ENCODE data around the gene TCOF1. TPM values are rescaled to one million over a fixed set of nuclear protein-coding genes. Genes with fewer than 3 reads are reported as not detected.
"Not testable (repeated sequence)": the region's sequence is repeated elsewhere in the genome, so short reads cannot be mapped to it uniquely, and the experiment has no call there.

The TCOF1 gene
- total RNA-seq, 1 donor from 2014 or later = 47.5 TPM

DNA sequence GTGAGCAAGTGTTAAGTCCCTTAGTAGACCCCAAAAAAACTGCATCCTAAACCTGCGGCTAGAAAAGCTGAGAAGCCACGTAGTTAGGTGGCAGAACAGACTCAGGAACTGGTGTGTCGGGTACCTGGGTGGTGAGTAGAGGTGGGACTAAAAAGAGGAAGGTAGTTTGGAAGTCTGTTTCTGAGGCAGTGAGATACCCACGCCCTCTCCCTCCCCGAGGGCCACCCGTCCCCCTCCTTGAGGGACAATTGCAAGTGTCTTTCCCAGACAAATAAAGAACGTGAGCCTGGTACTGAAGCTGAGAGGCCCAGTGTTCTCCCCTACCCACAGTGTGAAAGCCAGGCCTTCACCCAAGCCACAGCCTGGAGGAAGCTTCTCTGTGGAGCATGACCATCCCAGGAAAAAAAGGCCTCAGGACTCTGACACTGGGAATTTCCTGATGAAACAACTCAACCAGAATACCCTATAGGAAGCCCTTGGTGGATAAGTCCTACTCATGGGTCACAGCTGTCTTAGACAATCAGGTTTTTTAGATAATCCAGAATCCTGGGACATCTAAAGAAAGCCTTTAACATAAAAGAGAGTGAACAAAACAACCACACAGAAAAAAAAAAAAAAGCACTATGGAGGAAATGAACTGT lies 62.3 kb downstream of the TCOF1 start:
- Histone ChIP-seq H3K27me3 (ENCODE audit: insufficient read depth, low read length) (no peaks in the 10 kb centered on the region), H2AFZ (ENCODE audit: low read depth, low read length) (peak overlapping the region; percentile 71), H3K79me2 (ENCODE audit: insufficient read depth, low read length) (no peaks in the 10 kb centered on the region), H3K9me3 (ENCODE audit: insufficient read depth, low read depth, low read length) (no peaks in the 10 kb centered on the region), H3K27ac (ENCODE audit: low read depth, low read length) (no peak overlapping the region), H3K36me3 (ENCODE audit: insufficient read depth, low read length) (no peaks in the 10 kb centered on the region), H3K4me2 (ENCODE audit: low read length) (no peak overlapping the region), H3K4me3 (ENCODE audit: insufficient read depth, low read depth, low read length) (no peak overlapping the region), H3K4me1 (ENCODE audit: insufficient read depth, low read length) (no peaks in the 10 kb centered on the region), H4K20me1 (ENCODE audit: insufficient read depth, low read length) (no peaks in the 10 kb centered on the region), H3K9ac (ENCODE audit: low read length) (no peak overlapping the region)
- no peak for TF ChIP-seq EZH2 (IDR thresholded peaks at IDR 0.05; ENCODE audit: insufficient read depth, low read length)
- TF ChIP-seq, protein P1, sequence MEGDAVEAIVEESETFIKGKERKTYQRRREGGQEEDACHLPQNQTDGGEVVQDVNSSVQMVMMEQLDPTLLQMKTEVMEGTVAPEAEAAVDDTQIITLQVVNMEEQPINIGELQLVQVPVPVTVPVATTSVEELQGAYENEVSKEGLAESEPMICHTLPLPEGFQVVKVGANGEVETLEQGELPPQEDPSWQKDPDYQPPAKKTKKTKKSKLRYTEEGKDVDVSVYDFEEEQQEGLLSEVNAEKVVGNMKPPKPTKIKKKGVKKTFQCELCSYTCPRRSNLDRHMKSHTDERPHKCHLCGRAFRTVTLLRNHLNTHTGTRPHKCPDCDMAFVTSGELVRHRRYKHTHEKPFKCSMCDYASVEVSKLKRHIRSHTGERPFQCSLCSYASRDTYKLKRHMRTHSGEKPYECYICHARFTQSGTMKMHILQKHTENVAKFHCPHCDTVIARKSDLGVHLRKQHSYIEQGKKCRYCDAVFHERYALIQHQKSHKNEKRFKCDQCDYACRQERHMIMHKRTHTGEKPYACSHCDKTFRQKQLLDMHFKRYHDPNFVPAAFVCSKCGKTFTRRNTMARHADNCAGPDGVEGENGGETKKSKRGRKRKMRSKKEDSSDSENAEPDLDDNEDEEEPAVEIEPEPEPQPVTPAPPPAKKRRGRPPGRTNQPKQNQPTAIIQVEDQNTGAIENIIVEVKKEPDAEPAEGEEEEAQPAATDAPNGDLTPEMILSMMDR (IDR thresholded peaks at IDR 0.05; ENCODE audit: insufficient read depth, low read depth, low read length) = no peak
- Mint-ChIP-seq H3K4me1 (ENCODE audit: low read depth, unreplicated experiment) (no peaks in the 10 kb centered on the region), H3K4me3 (ENCODE audit: unreplicated experiment) (no peak overlapping the region), H3K36me3 (ENCODE audit: low read depth, unreplicated experiment) (no peaks in the 10 kb centered on the region), H3K9me3 (ENCODE audit: unreplicated experiment) (no peaks in the 10 kb centered on the region), H3K27ac (ENCODE audit: unreplicated experiment) (no peak overlapping the region), H3K27me3 (ENCODE audit: low read depth, unreplicated experiment) (peaks cover 6% of the 10 kb centered on the region)
- FAIRE-seq = no peak
- DNase-seq (ENCODE audit: low read depth) = no peak

DNA sequence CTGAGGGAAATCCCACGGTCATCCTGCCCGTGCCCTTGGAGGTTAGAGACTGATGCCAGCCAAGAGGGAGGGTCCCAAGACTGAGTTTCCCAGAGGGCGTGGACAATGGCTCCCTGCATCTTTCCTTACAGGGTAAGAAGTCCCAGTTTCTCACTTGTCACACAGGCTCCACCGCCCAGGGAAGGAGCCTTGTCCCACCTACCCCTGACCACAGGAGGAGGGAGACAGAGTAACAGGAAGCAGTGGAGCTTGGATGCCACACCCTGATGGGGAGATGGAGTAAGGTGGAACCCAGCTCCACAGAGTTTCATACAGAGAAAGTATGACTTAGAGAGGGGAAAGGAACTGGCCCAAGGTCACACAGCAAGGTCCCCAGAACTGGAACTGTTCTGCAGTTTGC lies 64.6 kb downstream of the TCOF1 start:
- Histone ChIP-seq H3K27me3 (ENCODE audit: insufficient read depth, low read length) (no peaks in the 10 kb centered on the region), H4K20me1 (ENCODE audit: insufficient read depth, low read length) (no peaks in the 10 kb centered on the region), H3K9me3 (ENCODE audit: insufficient read depth, low read depth, low read length) (no peaks in the 10 kb centered on the region), H3K4me2 (ENCODE audit: low read length) (no peak overlapping the region), H2AFZ (ENCODE audit: low read depth, low read length) (no peak overlapping the region), H3K4me3 (ENCODE audit: insufficient read depth, low read depth, low read length) (no peak overlapping the region), H3K9ac (ENCODE audit: low read length) (no peak overlapping the region), H3K79me2 (ENCODE audit: insufficient read depth, low read length) (no peaks in the 10 kb centered on the region), H3K4me1 (ENCODE audit: insufficient read depth, low read length) (no peaks in the 10 kb centered on the region), H3K27ac (ENCODE audit: low read depth, low read length) (no peak overlapping the region), H3K36me3 (ENCODE audit: insufficient read depth, low read length) (no peaks in the 10 kb centered on the region)
- TF ChIP-seq, protein P1 (IDR thresholded peaks at IDR 0.05; ENCODE audit: insufficient read depth, low read depth, low read length) = no peak
- no peak for TF ChIP-seq EZH2 (IDR thresholded peaks at IDR 0.05; ENCODE audit: insufficient read depth, low read length)
- DNase-seq (ENCODE audit: low read depth) = no peak
- Mint-ChIP-seq H3K36me3 (ENCODE audit: low read depth, unreplicated experiment) (no peaks in the 10 kb centered on the region), H3K27ac (ENCODE audit: unreplicated experiment) (no peak overlapping the region), H3K27me3 (ENCODE audit: low read depth, unreplicated experiment) (peaks cover 9% of the 10 kb centered on the region), H3K4me1 (ENCODE audit: low read depth, unreplicated experiment) (no peaks in the 10 kb centered on the region), H3K9me3 (ENCODE audit: unreplicated experiment) (no peaks in the 10 kb centered on the region), H3K4me3 (ENCODE audit: unreplicated experiment) (no peak overlapping the region)
- no peak for FAIRE-seq

DNA sequence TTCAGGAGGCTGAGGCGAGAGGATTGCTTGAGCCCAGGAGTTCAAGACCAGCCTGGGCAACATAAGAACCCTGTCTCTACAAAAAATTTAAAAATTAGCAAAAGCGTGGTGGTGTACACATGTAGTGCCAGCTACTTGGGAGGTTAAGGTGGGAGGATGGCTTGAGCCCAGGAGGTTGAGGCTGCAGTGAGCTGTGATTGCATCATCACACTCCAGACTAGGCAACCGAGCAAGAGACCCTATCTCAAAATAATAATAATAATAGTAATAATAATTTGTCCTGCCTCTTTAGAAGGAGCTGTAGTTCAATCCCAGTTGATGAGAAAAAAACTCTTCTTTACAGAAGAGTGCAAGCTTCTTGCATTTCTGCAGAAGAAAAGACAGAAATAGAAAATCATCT lies 65.3 kb downstream of the TCOF1 start:
- Histone ChIP-seq H3K36me3 (ENCODE audit: insufficient read depth, low read length) (no peaks in the 10 kb centered on the region), H4K20me1 (ENCODE audit: insufficient read depth, low read length) (no peaks in the 10 kb centered on the region), H3K9me3 (ENCODE audit: insufficient read depth, low read depth, low read length) (no peaks in the 10 kb centered on the region), H3K27ac (ENCODE audit: low read depth, low read length) (no peak overlapping the region), H3K27me3 (ENCODE audit: insufficient read depth, low read length) (no peaks in the 10 kb centered on the region), H3K4me3 (ENCODE audit: insufficient read depth, low read depth, low read length) (no peak overlapping the region), H3K4me2 (ENCODE audit: low read length) (no peak overlapping the region), H2AFZ (ENCODE audit: low read depth, low read length) (no peak overlapping the region), H3K9ac (ENCODE audit: low read length) (no peak overlapping the region), H3K79me2 (ENCODE audit: insufficient read depth, low read length) (no peaks in the 10 kb centered on the region), H3K4me1 (ENCODE audit: insufficient read depth, low read length) (no peaks in the 10 kb centered on the region)
- H3K27ac Mint-ChIP-seq (ENCODE audit: unreplicated experiment) = no peak overlapping the region
- no peak overlapping the region for H3K4me3 Mint-ChIP-seq (ENCODE audit: unreplicated experiment)
- no peaks in the 10 kb centered on the region for H3K9me3 Mint-ChIP-seq (ENCODE audit: unreplicated experiment)
- H3K36me3 Mint-ChIP-seq (ENCODE audit: low read depth, unreplicated experiment) = no peaks in the 10 kb centered on the region
- H3K27me3 Mint-ChIP-seq (ENCODE audit: low read depth, unreplicated experiment) = peaks cover 10% of the 10 kb centered on the region
- TF ChIP-seq EZH2 (IDR thresholded peaks at IDR 0.05; ENCODE audit: insufficient read depth, low read length) = no peak
- TF ChIP-seq, protein P1 (IDR thresholded peaks at IDR 0.05; ENCODE audit: insufficient read depth, low read depth, low read length) = no peak
- no peaks in the 10 kb centered on the region for H3K4me1 Mint-ChIP-seq (ENCODE audit: low read depth, unreplicated experiment)
- no peak for DNase-seq (ENCODE audit: low read depth)
- FAIRE-seq = no peak

DNA sequence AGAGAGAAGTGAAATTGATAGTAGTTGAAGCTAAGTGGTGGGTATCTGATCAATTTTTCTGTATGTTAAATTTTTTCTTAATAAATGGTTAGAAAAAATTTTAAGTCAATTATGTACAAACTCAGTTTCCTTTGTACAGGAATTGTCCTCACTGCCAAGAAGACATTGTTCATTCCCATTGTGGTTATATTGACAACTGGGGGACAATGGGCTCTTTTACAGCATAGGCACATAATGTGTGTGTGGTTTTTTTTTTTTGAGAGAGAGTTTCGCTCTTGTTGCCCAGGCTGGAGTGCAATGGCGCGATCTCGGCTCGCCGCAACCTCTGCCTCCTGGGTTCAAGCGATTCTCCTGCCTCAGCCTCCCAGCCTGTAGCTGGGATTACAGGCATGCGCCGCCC lies 68.7 kb downstream of the TCOF1 start:
- H3K9ac ChIP-seq (ENCODE audit: low read length); H4K20me1 ChIP-seq (ENCODE audit: insufficient read depth, low read length); H3K4me1 Mint-ChIP-seq (ENCODE audit: low read depth, unreplicated experiment); H3K4me3 Mint-ChIP-seq (ENCODE audit: unreplicated experiment); H3K9me3 Mint-ChIP-seq (ENCODE audit: unreplicated experiment); H3K36me3 Mint-ChIP-seq (ENCODE audit: low read depth, unreplicated experiment); H3K27ac Mint-ChIP-seq (ENCODE audit: unreplicated experiment); DNase-seq (ENCODE audit: low read depth); H3K27ac ChIP-seq (ENCODE audit: low read depth, low read length); H2AFZ ChIP-seq (ENCODE audit: low read depth, low read length); H3K27me3 ChIP-seq (ENCODE audit: insufficient read depth, low read length); FAIRE-seq; H3K4me3 ChIP-seq (ENCODE audit: insufficient read depth, low read depth, low read length); H3K36me3 ChIP-seq (ENCODE audit: insufficient read depth, low read length); H3K79me2 ChIP-seq (ENCODE audit: insufficient read depth, low read length); H3K4me1 ChIP-seq (ENCODE audit: insufficient read depth, low read length); H3K9me3 ChIP-seq (ENCODE audit: insufficient read depth, low read depth, low read length); H3K4me2 ChIP-seq (ENCODE audit: low read length): not testable (repeated sequence)
- peaks cover 16% of the 10 kb centered on the region for H3K27me3 Mint-ChIP-seq (ENCODE audit: low read depth, unreplicated experiment)
